GM13977 (cell line): Measurements from ENCODE around the gene TCFL5.

Experiments used
- DNase-seq: peaks from one replicate; pipeline ENCODE4 v3.0.0; 2012; ENCODE audit warnings: low spot score
- in situ Hi-C: fragments of 300-500 bp; cut with MboI; formaldehyde crosslinking; loops from one replicate; pipeline ENCODE4 v1.12.0; 2022; ENCODE audit warnings: low sequenced_read_pairs, low pct_unique_long_range_greater_than_20kb, mixed read lengths, inconsistent platforms; ENCODE audit not compliant: unreplicated experiment
- TF ChIP-seq, protein P1 (sequence below): IDR thresholded peaks from 2 replicates; pipeline ENCODE4 v1.5.1; 2012; ENCODE audit warnings: mild to moderate bottlenecking, control low read depth; ENCODE audit not compliant: insufficient read depth; ENCODE audit errors: extremely low read depth, missing control alignments

The TCFL5 gene

GRCh38 chr20:62805711-62806382, 55.8 kb downstream of the TCFL5 start:
- DNase-seq, result no peak
- in situ Hi-C loops, result no loop called here
- TF ChIP-seq, protein P1, sequence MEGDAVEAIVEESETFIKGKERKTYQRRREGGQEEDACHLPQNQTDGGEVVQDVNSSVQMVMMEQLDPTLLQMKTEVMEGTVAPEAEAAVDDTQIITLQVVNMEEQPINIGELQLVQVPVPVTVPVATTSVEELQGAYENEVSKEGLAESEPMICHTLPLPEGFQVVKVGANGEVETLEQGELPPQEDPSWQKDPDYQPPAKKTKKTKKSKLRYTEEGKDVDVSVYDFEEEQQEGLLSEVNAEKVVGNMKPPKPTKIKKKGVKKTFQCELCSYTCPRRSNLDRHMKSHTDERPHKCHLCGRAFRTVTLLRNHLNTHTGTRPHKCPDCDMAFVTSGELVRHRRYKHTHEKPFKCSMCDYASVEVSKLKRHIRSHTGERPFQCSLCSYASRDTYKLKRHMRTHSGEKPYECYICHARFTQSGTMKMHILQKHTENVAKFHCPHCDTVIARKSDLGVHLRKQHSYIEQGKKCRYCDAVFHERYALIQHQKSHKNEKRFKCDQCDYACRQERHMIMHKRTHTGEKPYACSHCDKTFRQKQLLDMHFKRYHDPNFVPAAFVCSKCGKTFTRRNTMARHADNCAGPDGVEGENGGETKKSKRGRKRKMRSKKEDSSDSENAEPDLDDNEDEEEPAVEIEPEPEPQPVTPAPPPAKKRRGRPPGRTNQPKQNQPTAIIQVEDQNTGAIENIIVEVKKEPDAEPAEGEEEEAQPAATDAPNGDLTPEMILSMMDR, result no peak

GRCh38 chr20:62805155-62805710, 56.4 kb downstream of the TCFL5 start:
- in situ Hi-C loops, result no loop called here
- no peak for DNase-seq
- TF ChIP-seq, protein P1, result no peak

DNA sequence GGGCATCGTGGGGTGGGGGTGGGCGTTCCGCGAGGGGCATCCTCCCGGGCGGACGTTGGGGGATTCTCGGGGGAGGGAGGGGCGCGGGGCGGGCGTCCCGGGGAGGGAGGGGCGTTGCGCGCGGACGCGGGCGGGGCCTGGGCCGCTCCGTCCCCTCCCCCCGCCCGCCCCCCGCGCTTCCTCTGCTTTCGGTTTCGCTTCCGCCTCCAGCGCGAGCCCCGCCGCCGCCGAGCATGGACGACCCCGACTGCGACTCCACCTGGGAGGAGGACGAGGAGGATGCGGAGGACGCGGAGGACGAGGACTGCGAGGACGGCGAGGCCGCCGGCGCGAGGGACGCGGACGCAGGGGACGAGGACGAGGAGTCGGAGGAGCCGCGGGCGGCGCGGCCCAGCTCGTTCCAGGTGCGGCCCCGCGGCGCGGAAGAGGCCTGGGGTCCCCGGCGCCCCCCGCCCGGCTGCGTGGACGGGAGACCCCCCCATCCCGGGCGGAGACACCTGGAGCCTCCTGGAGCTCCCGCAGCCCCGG, 56.9 kb downstream of the TCFL5 start, which contains the start of gene OGFR:
Gene OGFR, plus strand, starts transcription at position 209 of the 528 bp plus-strand sequence. Its CDS starts 25 bp downstream, at position 234.
- peak; percentile 96 for DNase-seq
- in situ Hi-C loops, result no loop called here

DNA sequence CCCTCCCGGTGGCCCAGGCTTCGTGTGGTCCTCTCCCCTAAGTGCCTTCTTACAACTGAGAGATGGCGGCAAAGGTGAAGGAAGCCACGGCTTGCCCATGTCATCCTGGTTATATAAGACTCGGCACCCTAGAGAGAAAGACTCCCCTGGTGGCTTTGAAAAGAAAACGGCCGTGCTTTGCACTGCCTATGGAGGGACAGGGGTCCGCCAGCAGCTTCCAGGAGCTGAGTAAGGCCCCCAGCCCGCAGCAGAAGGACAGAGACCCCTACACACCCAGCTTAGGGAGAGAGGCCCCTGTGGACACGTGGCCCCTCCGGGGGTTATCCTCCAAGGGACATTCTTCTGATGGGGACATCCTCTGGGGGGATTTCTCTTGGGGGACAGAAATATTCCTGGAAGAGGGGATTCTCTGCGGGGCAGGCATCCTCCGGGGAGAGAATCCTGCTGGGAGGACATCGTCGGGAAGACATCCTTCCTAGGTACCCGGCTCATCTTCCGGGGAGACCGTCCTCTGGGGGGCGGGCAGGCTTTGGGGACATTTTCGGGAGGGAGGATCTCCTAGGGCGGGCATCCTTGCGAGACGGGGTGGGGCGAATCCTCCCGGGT, 57.5 kb downstream of the TCFL5 start:
- in situ Hi-C loops, result no loop called here
- TF ChIP-seq, protein P1, result peak; percentile 2
- no peak for DNase-seq

More for the DNA sequence above, 56.9 kb downstream of the TCFL5 start, which contains the start of gene OGFR:
- TF ChIP-seq, protein P1, result no peak

DNA sequence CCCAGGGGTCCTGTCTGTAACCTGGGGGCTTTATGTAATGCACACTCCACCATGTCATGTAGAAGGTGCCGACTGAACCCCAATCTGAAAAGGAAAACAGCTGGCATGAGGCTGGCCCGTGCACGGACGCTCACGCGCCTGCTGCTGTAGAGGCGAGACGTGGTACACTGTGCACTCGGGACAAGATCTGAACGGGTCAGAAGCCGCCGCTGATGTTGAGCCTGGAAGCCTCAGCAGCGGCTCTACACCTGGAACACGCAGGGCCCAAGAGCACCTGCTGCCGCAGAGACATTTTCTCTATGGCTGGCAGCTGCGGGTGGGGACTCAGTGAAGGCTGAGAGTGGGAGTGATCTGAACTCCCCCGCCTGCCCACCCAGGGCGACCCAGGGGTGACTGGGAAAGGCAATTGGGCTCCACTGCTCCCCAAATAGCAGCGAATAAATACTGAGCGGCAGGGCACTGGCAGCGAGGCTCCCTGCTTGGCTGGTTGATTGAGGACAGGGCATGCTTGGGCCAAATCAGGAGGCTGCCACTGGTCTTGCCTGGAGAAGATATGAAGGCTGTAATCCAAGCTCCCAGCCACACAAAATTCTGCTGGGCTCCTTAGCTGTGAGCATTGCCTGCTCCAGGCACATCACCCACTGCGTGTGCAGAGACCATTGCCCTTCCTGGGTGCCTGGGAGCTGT, 59.5 kb downstream of the TCFL5 start:
- DNase-seq, result no peak
- TF ChIP-seq, protein P1, result no peak
- in situ Hi-C loops, result no loop called here

GRCh38 chr20:62801284-62802010, 60.2 kb downstream of the TCFL5 start:
- no peak for DNase-seq
- TF ChIP-seq, protein P1, result no peak
- in situ Hi-C loops, result no loop called here
